HL-60 (cell line): ENCODE results near the gene TH.

Experiments
- DNase-seq, 2 experiments: peaks; one replicate each; pipeline ENCODE4 v3.0.0-alpha.2; 2010 to 2020; ENCODE audit warnings: low read depth in 1 of 2, low spot score in 1 of 2
- H3K27ac ChIP-seq: fragments of 250-450 bp; sonication (Bioruptor Pico); replicated peaks from 2 replicates; pipeline ENCODE4 v1.5.1; 2020; ENCODE audit warnings: mild to moderate bottlenecking, moderate library complexity
- H3K27me3 ChIP-seq: fragments of 250-450 bp; sonication (Bioruptor Pico); 2 replicates; pipeline ENCODE4 v1.5.1; 2021; ENCODE audit warnings: mild to moderate bottlenecking, moderate library complexity; ENCODE audit not compliant: insufficient read depth, poor library complexity, severe bottlenecking
- H3K4me3 ChIP-seq: replicated peaks from 2 replicates; pipeline ENCODE4 v1.5.1; 2011; ENCODE audit warnings: mild to moderate bottlenecking, control low read depth, low read length; ENCODE audit not compliant: insufficient read depth
- CTCF ChIP-seq: IDR thresholded peaks from one replicate; pipeline ENCODE4 v1.5.1; 2011; ENCODE audit warnings: low read length, control low read depth, inconsistent platforms; ENCODE audit not compliant: insufficient read depth
- GABPA ChIP-seq: IDR thresholded peaks from 2 replicates; pipeline ENCODE4 v1.6.1; 2012; ENCODE audit warnings: low read depth
- POLR2AphosphoS5 ChIP-seq: IDR thresholded peaks from 2 replicates; pipeline ENCODE4 v1.6.1; 2012; ENCODE audit warnings: low read depth
- REST ChIP-seq: IDR thresholded peaks from 2 replicates; pipeline ENCODE4 v1.6.1; 2012; ENCODE audit warnings: low read depth; ENCODE audit not compliant: insufficient replicate concordance
- SPI1 ChIP-seq: IDR thresholded peaks from 2 replicates; pipeline ENCODE4 v1.6.1; 2012; ENCODE audit warnings: low read depth, mild to moderate bottlenecking, borderline replicate concordance

TH gene

GRCh38 chr11:2213384-2213842, 41.8 kb upstream of the TH start:
- no peak overlapping the region for H3K27ac ChIP-seq
- no peaks in the 10 kb centered on the region for H3K27me3 ChIP-seq
- no peak overlapping the region for H3K4me3 ChIP-seq
- TF ChIP-seq SPI1 (no peak), REST (no peak), GABPA (no peak), POLR2AphosphoS5 (no peak), CTCF (no peak)
- peak; percentile 3 to 55 for DNase-seq

- no peak overlapping the region for H3K4me3 ChIP-seq
- H3K27me3 ChIP-seq, result no peaks in the 10 kb centered on the region
- TF ChIP-seq GABPA, result no peak
- no peak for DNase-seq
- H3K27ac ChIP-seq, result no peak overlapping the region
These were observed 41.0 kb upstream of the TH start for GRCh38 chr11:2212411-2213251.

GRCh38 chr11:2211113-2211971, 39.7 kb upstream of the TH start:
- Histone ChIP-seq H3K4me3 (no peak overlapping the region), H3K27ac (no peak overlapping the region), H3K27me3 (no peaks in the 10 kb centered on the region)
- no peak for TF ChIP-seq POLR2AphosphoS5
- no peak for TF ChIP-seq REST
- no peak for TF ChIP-seq SPI1
- no peak for TF ChIP-seq CTCF
- TF ChIP-seq GABPA, result no peak
- no peak for DNase-seq

GRCh38 chr11:2210366-2211112, 38.9 kb upstream of the TH start:
- TF ChIP-seq POLR2AphosphoS5 (no peak), CTCF (no peak), GABPA (no peak), SPI1 (no peak), REST (no peak)
- Histone ChIP-seq H3K27ac (no peak overlapping the region), H3K4me3 (no peak overlapping the region), H3K27me3 (no peaks in the 10 kb centered on the region)
- DNase-seq, result no peak
